GM12878 (cell line): ENCODE data around the gene KCNS3. TPM values are rescaled to one million over a fixed set of nuclear protein-coding genes. Genes with fewer than 3 reads are reported as not detected.

Experiments
- ATAC-seq: fragments of 200-7000 bp; cut with Tn5 transposase; 3 replicates; pipeline ENCODE4 v1.9.1; 2020; ENCODE audit warnings: mild to moderate bottlenecking, moderate library complexity
- BruUV-seq: library from RNA; stranded (reverse); fragments of 400-500 nt; replicated peaks from 2 replicates; lab custom pipeline; 2021; lab: Mats Ljungman, UMichigan
- CTCF ChIA-PET: fragments of 300-600 bp; sonication (Branson Sonifier 250); formaldehyde crosslinking; extraction: SDS; loops from one replicate; lab custom pipeline; 2021; ENCODE audit warnings: inconsistent platforms; lab: Yijun Ruan, JAX
- POLR2A ChIA-PET: fragments of 350-600 bp; formaldehyde crosslinking; extraction: SDS; loops from one replicate; lab custom pipeline; 2021; ENCODE audit warnings: inconsistent platforms; lab: Charles Lee
- RAD21 ChIA-PET: fragments of 300-600 bp; sonication (Branson Sonifier 250); formaldehyde crosslinking; loops from one replicate; lab custom pipeline; 2023; ENCODE audit warnings: antibody characterized with exemption; ENCODE audit not compliant: unreplicated experiment; lab: Charles Lee
- SMC1A ChIA-PET: fragments of 300-600 bp; sonication (Branson Sonifier 250); formaldehyde crosslinking; loops from one replicate; lab custom pipeline; 2023; ENCODE audit not compliant: unreplicated experiment, uncharacterized antibody; lab: Charles Lee
- DNase-seq: peaks from one replicate; pipeline ENCODE4 v3.0.0-alpha.2; 2011; ENCODE audit warnings: low read depth, low spot score
- FAIRE-seq: peaks from 3 replicates; lab custom pipeline; 2011; peaks lifted over from hg19 to GRCh38; lab: Jason Lieb, UNC
- H2AFZ ChIP-seq: 2 replicates; pipeline ENCODE4 v1.6.0; 2011; ENCODE audit warnings: low read depth, low read length, control low read depth; ENCODE audit not compliant: control insufficient read depth
- H3K27ac ChIP-seq: 2 replicates; pipeline ENCODE4 v1.5.1; 2011; ENCODE audit warnings: control low read depth; ENCODE audit not compliant: control insufficient read depth, insufficient read depth
- H3K27me3 ChIP-seq, 2 experiments: replicated peaks in 1 of 2; 2 replicates each; pipeline versions ENCODE4 v1.6.0 to v1.6.1; 2011; ENCODE audit warnings: low read length in 1 of 2; ENCODE audit not compliant: control insufficient read depth in 2 of 2, insufficient read depth in 2 of 2
- H3K36me3 ChIP-seq, 2 experiments: 2 replicates each; pipeline ENCODE4 v1.5.1; 2011; ENCODE audit warnings: low read length in 1 of 2; ENCODE audit not compliant: control insufficient read depth in 2 of 2, insufficient read depth in 2 of 2
- H3K4me1 ChIP-seq: 2 replicates; pipeline ENCODE4 v1.6.1; 2011; ENCODE audit warnings: mild to moderate bottlenecking, low read length, moderate library complexity, mixed read lengths; ENCODE audit not compliant: control insufficient read depth, insufficient read depth
- H3K4me2 ChIP-seq: 2 replicates; pipeline ENCODE4 v1.6.0; 2011; ENCODE audit warnings: control low read depth; ENCODE audit not compliant: control insufficient read depth, insufficient read depth
- H3K4me3 ChIP-seq: fragments of 200-600 bp; sonication (generic); 2 replicates; pipeline ENCODE4 v1.5.1; 2016
- H3K79me2 ChIP-seq: 2 replicates; pipeline ENCODE4 v1.6.0; 2011; ENCODE audit warnings: low read length; ENCODE audit not compliant: control insufficient read depth, insufficient read depth
- H3K9ac ChIP-seq: 2 replicates; pipeline ENCODE4 v1.8.0; 2011; ENCODE audit warnings: low read length, control low read depth, mixed read lengths; ENCODE audit not compliant: control insufficient read depth, insufficient read depth
- H3K9me3 ChIP-seq: replicated peaks from 3 replicates; pipeline ENCODE4 v1.5.1; 2011; ENCODE audit warnings: mild to moderate bottlenecking, low read length; ENCODE audit not compliant: control insufficient read depth, insufficient read depth
- H4K20me1 ChIP-seq: 2 replicates; pipeline ENCODE4 v1.6.0; 2011; ENCODE audit not compliant: control insufficient read depth, insufficient read depth
- BCL11A ChIP-seq: IDR thresholded peaks from 2 replicates; pipeline ENCODE4 v1.6.1; 2011; ENCODE audit warnings: low read depth, low read length
- CHD2 ChIP-seq: IDR thresholded peaks from 2 replicates; pipeline ENCODE4 v1.6.1; 2011; ENCODE audit warnings: low read depth, low read length, improper control_type of control experiment, borderline replicate concordance
- DPF2 ChIP-seq: fragments of 450-650 bp; IDR thresholded peaks from 2 replicates; pipeline ENCODE4 v1.6.1; 2017; ENCODE audit warnings: mild to moderate bottlenecking
- EED ChIP-seq: sonication (generic); IDR thresholded peaks from 2 replicates; pipeline ENCODE4 v1.6.1; 2016; ENCODE audit warnings: antibody characterized with exemption, low read depth
- IRF4 ChIP-seq: IDR thresholded peaks from 2 replicates; pipeline ENCODE4 v1.6.1; 2011; ENCODE audit warnings: low read depth, low read length
- MTA3 ChIP-seq: IDR thresholded peaks from 2 replicates; pipeline ENCODE4 v1.6.1; 2012; ENCODE audit warnings: low read length, inconsistent platforms, borderline replicate concordance
- NFYA ChIP-seq: IDR thresholded peaks from 2 replicates; pipeline ENCODE4 v1.6.1; 2011; ENCODE audit warnings: low read depth, mild to moderate bottlenecking, low read length, improper control_type of control experiment, borderline replicate concordance
- SPI1 ChIP-seq: IDR thresholded peaks from 2 replicates; pipeline ENCODE4 v1.6.1; 2011; ENCODE audit warnings: low read depth, mild to moderate bottlenecking, low read length, moderate library complexity, borderline replicate concordance; ENCODE audit not compliant: insufficient read depth
- ZSCAN29 ChIP-seq: fragments of 450-650 bp; IDR thresholded peaks from 2 replicates; pipeline ENCODE4 v1.6.1; 2017; ENCODE audit warnings: mild to moderate bottlenecking, moderate library complexity
- WGBS: methylation state at CpG from one replicate; pipeline ENCODE4 v1.1.6; 2016; ENCODE audit warnings: low lambda C conversion rate; ENCODE audit not compliant: insufficient replicate concordance, insufficient coverage; ENCODE audit errors: missing lambda C conversion rate; 5-methylcytosine and 5-hydroxymethylcytosine counted together
- in situ Hi-C: fragments of 300-500 bp; cut with MboI; formaldehyde crosslinking; loops from 9 replicates; pipeline ENCODE4 v1.14.3; 2018; ENCODE audit warnings: mixed read lengths
- intact Hi-C: fragments of 100-400 bp; cut with micrococcal nuclease; formaldehyde crosslinking; loops from one replicate; pipeline ENCODE4 v1.14.2; 2022; ENCODE audit not compliant: unreplicated experiment
- polyA plus RNA-seq, 11 experiments: library from polyadenylated mRNA; depleted of rRNA in 4 of 11; unstranded in 6 of 11; stranded (reverse) in 5 of 11; fragments of >200 nt; fragmentation: Nextera tagmentation in 4 of 11; fragmentation: Illumina TruSeq in 1 of 11; extraction: Ambion mirVana in 4 of 11; extraction: Trizol in 1 of 11; gene quantifications; 1 replicate in 1 of 11; 2 replicates in 10 of 11; pipeline versions ENCODE4 v1.2.1 to v1.2.3, GENCODE V29; 2011 to 2016; ENCODE audit warnings: inconsistent platforms in 2 of 11, missing spikeins in 2 of 11, low read depth in 1 of 11
- total RNA-seq, 4 experiments: library from RNA; depleted of rRNA in 3 of 4; stranded (reverse); fragments of >200 nt in 3 of 4; fragmentation: Illumina TruSeq in 1 of 4; extraction: Trizol in 1 of 4; gene quantifications; 2 replicates each; pipeline versions ENCODE4 v1.2.1 to v1.2.3, GENCODE V29; 2013 to 2021
- TF ChIP-seq, protein P1 (sequence below): fragments of 150-350 bp; IDR thresholded peaks from 2 replicates; pipeline ENCODE4 v1.6.1; 2014; ENCODE audit warnings: mild to moderate bottlenecking, low read depth, low read length
- TF ChIP-seq, protein P2 (sequence below): IDR thresholded peaks from 2 replicates; pipeline ENCODE4 v1.6.1; 2012; ENCODE audit warnings: improper control_type of control experiment, low read depth, low read length; ENCODE audit not compliant: insufficient replicate concordance

KCNS3 gene
- total and polyA plus RNA-seq, 10 of the 15 experiments (the other 5 are each of a cell fraction or from before 2014, with no cell fraction given), result not detected

DNA sequence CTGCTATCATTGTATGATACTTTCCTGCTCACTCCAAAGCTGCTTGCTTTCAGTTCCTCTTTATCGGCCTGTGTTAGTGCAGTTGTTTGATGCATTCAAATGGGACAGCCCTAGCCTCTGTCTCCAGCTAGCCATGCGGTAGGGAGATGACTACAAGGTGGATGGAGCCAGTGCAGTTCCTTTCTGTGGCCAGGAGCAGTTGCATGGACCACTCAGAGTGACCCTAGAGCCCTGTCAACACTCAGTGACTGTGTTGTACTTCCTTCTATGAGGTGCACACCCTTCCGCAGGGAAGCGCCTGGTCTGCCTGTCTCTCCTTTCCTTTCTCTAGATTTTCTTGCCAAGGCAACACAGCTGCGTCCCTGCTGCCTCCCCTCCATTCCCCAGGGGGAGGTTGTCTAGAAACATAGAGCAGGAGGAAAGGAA is 33.8 kb downstream of the KCNS3 start:
- ChIA-PET SMC1A (no interaction called here), RAD21 (no interaction called here), POLR2A (no interaction called here), CTCF (interaction anchor here (1.4 kb wide), 1 partner anchor 237 kb away, joined by 3 read pairs; no protein-coding TSS in a partner anchor)
- intact Hi-C loops, result no loop called here
- H3K9me3 ChIP-seq, result no peaks in the 10 kb centered on the region
- H3K4me1 ChIP-seq, result 0 out of 2 replicates have a peak, but pooled peaks cover 4% of the 10 kb centered on the region
- in situ Hi-C loops, result no loop called here
- no peaks in the 10 kb centered on the region for H3K36me3 ChIP-seq
- no peaks in the 10 kb centered on the region for H3K79me2 ChIP-seq
- peak; percentile 44 for FAIRE-seq
- TF ChIP-seq CHD2 (no peak), BCL11A (no peak), MTA3 (no peak), SPI1 (peak; percentile 97), DPF2 (0 out of 2 replicates have a peak, but pooled peaks have one; percentile 32), ZSCAN29 (no peak), EED (0 out of 2 replicates have a peak, but pooled peaks have one; percentile 36), NFYA (no peak), IRF4 (peak; percentile 96)
- TF ChIP-seq, protein P1, sequence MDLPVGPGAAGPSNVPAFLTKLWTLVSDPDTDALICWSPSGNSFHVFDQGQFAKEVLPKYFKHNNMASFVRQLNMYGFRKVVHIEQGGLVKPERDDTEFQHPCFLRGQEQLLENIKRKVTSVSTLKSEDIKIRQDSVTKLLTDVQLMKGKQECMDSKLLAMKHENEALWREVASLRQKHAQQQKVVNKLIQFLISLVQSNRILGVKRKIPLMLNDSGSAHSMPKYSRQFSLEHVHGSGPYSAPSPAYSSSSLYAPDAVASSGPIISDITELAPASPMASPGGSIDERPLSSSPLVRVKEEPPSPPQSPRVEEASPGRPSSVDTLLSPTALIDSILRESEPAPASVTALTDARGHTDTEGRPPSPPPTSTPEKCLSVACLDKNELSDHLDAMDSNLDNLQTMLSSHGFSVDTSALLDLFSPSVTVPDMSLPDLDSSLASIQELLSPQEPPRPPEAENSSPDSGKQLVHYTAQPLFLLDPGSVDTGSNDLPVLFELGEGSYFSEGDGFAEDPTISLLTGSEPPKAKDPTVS, result no peak
- TF ChIP-seq, protein P2, sequence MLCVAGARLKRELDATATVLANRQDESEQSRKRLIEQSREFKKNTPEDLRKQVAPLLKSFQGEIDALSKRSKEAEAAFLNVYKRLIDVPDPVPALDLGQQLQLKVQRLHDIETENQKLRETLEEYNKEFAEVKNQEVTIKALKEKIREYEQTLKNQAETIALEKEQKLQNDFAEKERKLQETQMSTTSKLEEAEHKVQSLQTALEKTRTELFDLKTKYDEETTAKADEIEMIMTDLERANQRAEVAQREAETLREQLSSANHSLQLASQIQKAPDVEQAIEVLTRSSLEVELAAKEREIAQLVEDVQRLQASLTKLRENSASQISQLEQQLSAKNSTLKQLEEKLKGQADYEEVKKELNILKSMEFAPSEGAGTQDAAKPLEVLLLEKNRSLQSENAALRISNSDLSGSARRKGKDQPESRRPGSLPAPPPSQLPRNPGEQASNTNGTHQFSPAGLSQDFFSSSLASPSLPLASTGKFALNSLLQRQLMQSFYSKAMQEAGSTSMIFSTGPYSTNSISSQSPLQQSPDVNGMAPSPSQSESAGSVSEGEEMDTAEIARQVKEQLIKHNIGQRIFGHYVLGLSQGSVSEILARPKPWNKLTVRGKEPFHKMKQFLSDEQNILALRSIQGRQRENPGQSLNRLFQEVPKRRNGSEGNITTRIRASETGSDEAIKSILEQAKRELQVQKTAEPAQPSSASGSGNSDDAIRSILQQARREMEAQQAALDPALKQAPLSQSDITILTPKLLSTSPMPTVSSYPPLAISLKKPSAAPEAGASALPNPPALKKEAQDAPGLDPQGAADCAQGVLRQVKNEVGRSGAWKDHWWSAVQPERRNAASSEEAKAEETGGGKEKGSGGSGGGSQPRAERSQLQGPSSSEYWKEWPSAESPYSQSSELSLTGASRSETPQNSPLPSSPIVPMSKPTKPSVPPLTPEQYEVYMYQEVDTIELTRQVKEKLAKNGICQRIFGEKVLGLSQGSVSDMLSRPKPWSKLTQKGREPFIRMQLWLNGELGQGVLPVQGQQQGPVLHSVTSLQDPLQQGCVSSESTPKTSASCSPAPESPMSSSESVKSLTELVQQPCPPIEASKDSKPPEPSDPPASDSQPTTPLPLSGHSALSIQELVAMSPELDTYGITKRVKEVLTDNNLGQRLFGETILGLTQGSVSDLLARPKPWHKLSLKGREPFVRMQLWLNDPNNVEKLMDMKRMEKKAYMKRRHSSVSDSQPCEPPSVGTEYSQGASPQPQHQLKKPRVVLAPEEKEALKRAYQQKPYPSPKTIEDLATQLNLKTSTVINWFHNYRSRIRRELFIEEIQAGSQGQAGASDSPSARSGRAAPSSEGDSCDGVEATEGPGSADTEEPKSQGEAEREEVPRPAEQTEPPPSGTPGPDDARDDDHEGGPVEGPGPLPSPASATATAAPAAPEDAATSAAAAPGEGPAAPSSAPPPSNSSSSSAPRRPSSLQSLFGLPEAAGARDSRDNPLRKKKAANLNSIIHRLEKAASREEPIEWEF, result no peak
- ATAC-seq, result peak; percentile 99
- 1% methylated on average over 5 of the region's 5 CpGs for WGBS
- no peak overlapping the region for H3K9ac ChIP-seq
- no peak for DNase-seq
- no peak overlapping the region for H2AFZ ChIP-seq
- no peaks in the 10 kb centered on the region for H4K20me1 ChIP-seq
- no peak overlapping the region for H3K4me3 ChIP-seq
- no peak overlapping the region for H3K4me2 ChIP-seq
- no peak overlapping the region for H3K27ac ChIP-seq
- no peaks in the 10 kb centered on the region for H3K27me3 ChIP-seq
- BruUV-seq, result no TSS peak
